Right renal pelvis (tissue), 4 donors: Measurements from ENCODE around the gene COL15A1. TPM values are rescaled to one million over a fixed set of nuclear protein-coding genes. Genes with fewer than 3 reads are reported as not detected.
"Not testable (repeated sequence)": the region's sequence is repeated elsewhere in the genome, so short reads cannot be mapped to it uniquely, and the experiment has no call there.

ENCODE experiments used
- DNase-seq, 4 donors: peaks; one replicate each; pipeline ENCODE4 v3.0.0-alpha.2; 2013; ENCODE audit warnings: low read depth in 4 of 4, low spot score in 3 of 4, missing footprints in 1 of 4
- polyA plus RNA-seq, 4 donors: library from polyadenylated mRNA; unstranded; fragments of 120-200 nt; gene quantifications; one replicate each; pipeline ENCODE4 v1.2.1, GENCODE V29; 2013; ENCODE audit not compliant: insufficient read length in 4 of 4

Gene COL15A1
- 10 to 100 TPM; 30.1 to 36.2 (median 35.0) TPM for polyA plus RNA-seq

- DNase-seq, result no peak
These were observed at the start of gene COL15A1 for GRCh38 chr9:98943682-98944056. Gene COL15A1 (plus strand): TSS chr9:98943907. CDS start chr9:98944062, 155 bp downstream.

GRCh38 chr9:98894171-98894570, 49.5 kb upstream of the COL15A1 start:
- DNase-seq, result no peak

GRCh38 chr9:98894761-98895160, 48.9 kb upstream of the COL15A1 start:
- DNase-seq, result no peak

GRCh38 chr9:98896632-98897031, 47.1 kb upstream of the COL15A1 start:
- no peak for DNase-seq

- no peak for DNase-seq
These were observed 46.0 kb upstream of the COL15A1 start for GRCh38 chr9:98897745-98898144.

GRCh38 chr9:98899408-98900056, 44.2 kb upstream of the COL15A1 start:
- peak in 2 of 4 donors; percentile 38 to 47 for DNase-seq

- DNase-seq, result no peak
These were observed 43.5 kb upstream of the COL15A1 start for GRCh38 chr9:98900244-98900643.

GRCh38 chr9:98900725-98901124, 43.0 kb upstream of the COL15A1 start:
- DNase-seq, result no peak

GRCh38 chr9:98901843-98902242, 41.9 kb upstream of the COL15A1 start:
- not testable (repeated sequence) for DNase-seq

- DNase-seq, result no peak
These were observed 41.2 kb upstream of the COL15A1 start for GRCh38 chr9:98902516-98902915.

GRCh38 chr9:98902925-98903324, 40.8 kb upstream of the COL15A1 start:
- DNase-seq, result no peak

- no peak for DNase-seq
These were observed 39.7 kb upstream of the COL15A1 start for GRCh38 chr9:98903961-98904411.

GRCh38 chr9:98905015-98905414, 38.7 kb upstream of the COL15A1 start:
- no peak for DNase-seq

- DNase-seq, result no peak
These were observed 37.2 kb upstream of the COL15A1 start for GRCh38 chr9:98906273-98907040.

- DNase-seq, result no peak
These were observed 36.7 kb upstream of the COL15A1 start for GRCh38 chr9:98907055-98907454.

GRCh38 chr9:98908897-98909634, 34.6 kb upstream of the COL15A1 start:
- no peak for DNase-seq

GRCh38 chr9:98909935-98910334, 33.8 kb upstream of the COL15A1 start:
- DNase-seq, result no peak

GRCh38 chr9:98911042-98911441, 32.7 kb upstream of the COL15A1 start:
- no peak for DNase-seq

GRCh38 chr9:98911738-98912137, 32.0 kb upstream of the COL15A1 start:
- not testable (repeated sequence) for DNase-seq

- DNase-seq, result no peak
These were observed 31.3 kb upstream of the COL15A1 start for GRCh38 chr9:98912450-98912849.

- DNase-seq, result no peak
These were observed 30.7 kb upstream of the COL15A1 start for GRCh38 chr9:98913044-98913443.
